COLO668 (cell line): ENCODE measurements around the gene WDR37.

Source experiments
- DNase-seq: peaks from one replicate; lab custom pipeline; 2025; ENCODE audit not compliant: unreplicated experiment; lab: John Stamatoyannopoulos, UW

Gene WDR37

GRCh38 chr10:1123972-1124371 is 67.8 kb downstream of the WDR37 start:
- no peak for DNase-seq

GRCh38 chr10:1124796-1125195 is 68.6 kb downstream of the WDR37 start:
- DNase-seq, result no peak

- no peak for DNase-seq
These were observed 70.3 kb downstream of the WDR37 start for GRCh38 chr10:1126461-1126860.

- DNase-seq, result no peak
These were observed 71.4 kb downstream of the WDR37 start for GRCh38 chr10:1127629-1128028.

GRCh38 chr10:1128115-1128514 is 71.9 kb downstream of the WDR37 start:
- no peak for DNase-seq

GRCh38 chr10:1128649-1129048 is 72.5 kb downstream of the WDR37 start:
- DNase-seq, result no peak

GRCh38 chr10:1130226-1130625 is 74.0 kb downstream of the WDR37 start:
- no peak for DNase-seq

- no peak for DNase-seq
These were observed 75.0 kb downstream of the WDR37 start for GRCh38 chr10:1130995-1131790.

- no peak for DNase-seq
These were observed 76.4 kb downstream of the WDR37 start for GRCh38 chr10:1132584-1132983.

GRCh38 chr10:1133495-1134045 is 77.4 kb downstream of the WDR37 start:
- DNase-seq, result no peak

- no peak for DNase-seq
These were observed 78.0 kb downstream of the WDR37 start for GRCh38 chr10:1134156-1134555.

- no peak for DNase-seq
These were observed 80.1 kb downstream of the WDR37 start for GRCh38 chr10:1136268-1136667.

GRCh38 chr10:1137499-1138163 is 81.4 kb downstream of the WDR37 start:
- no peak for DNase-seq

- DNase-seq, result no peak
These were observed 82.3 kb downstream of the WDR37 start for GRCh38 chr10:1138529-1138928.

GRCh38 chr10:1141261-1141660 is 85.1 kb downstream of the WDR37 start:
- no peak for DNase-seq

GRCh38 chr10:1141701-1142100 is 85.5 kb downstream of the WDR37 start:
- no peak for DNase-seq

- DNase-seq, result no peak
These were observed 86.4 kb downstream of the WDR37 start for GRCh38 chr10:1142596-1142995.

- DNase-seq, result no peak
These were observed 91.6 kb downstream of the WDR37 start for GRCh38 chr10:1147810-1148209.

GRCh38 chr10:1148855-1149605 is 92.8 kb downstream of the WDR37 start:
- DNase-seq, result no peak

GRCh38 chr10:1149793-1150637 is 93.8 kb downstream of the WDR37 start:
- DNase-seq, result no peak

GRCh38 chr10:1150638-1150955 is 94.4 kb downstream of the WDR37 start:
- DNase-seq, result no peak
